HepG2 (cell line): ENCODE measurements around the gene CCDC201. TPM values are rescaled to one million over a fixed set of nuclear protein-coding genes. Genes with fewer than 3 reads are reported as not detected.

ENCODE experiments used
- CBX5 ChIP-seq: sonication (generic); formaldehyde crosslinking; IDR thresholded peaks from 2 replicates; pipeline ENCODE4 v1.4.0; 2020; ENCODE audit warnings: missing genetic modification reagents, borderline replicate concordance
- CHD4 ChIP-seq: fragments of 200-600 bp; sonication (generic); IDR thresholded peaks from 2 replicates; pipeline ENCODE4 v1.7.0; 2017; ENCODE audit warnings: mild to moderate bottlenecking, low read length, borderline replicate concordance
- FOXJ3 ChIP-seq: sonication (generic); formaldehyde crosslinking; IDR thresholded peaks from 2 replicates; pipeline ENCODE4 v1.4.0; 2020; ENCODE audit warnings: missing genetic modification reagents, mild to moderate bottlenecking, borderline replicate concordance
- GABPA ChIP-seq, 2 experiments: IDR thresholded peaks; 2 replicates each; pipeline ENCODE4 v1.6.1; 2011 to 2016; ENCODE audit warnings: low read depth in 2 of 2, low read length in 1 of 2, missing biosample characterization in 1 of 2, missing genetic modification characterization in 1 of 2
- GATAD1 ChIP-seq: IDR thresholded peaks from 2 replicates; pipeline ENCODE4 v1.6.1; 2016; ENCODE audit warnings: missing genetic modification reagents, missing compliant biosample characterization
- GATAD2A ChIP-seq: IDR thresholded peaks from 2 replicates; pipeline ENCODE4 v1.6.1; 2016
- HOXD1 ChIP-seq: sonication (generic); formaldehyde crosslinking; IDR thresholded peaks from 2 replicates; pipeline ENCODE4 v1.5.0; 2020; ENCODE audit warnings: missing genetic modification reagents
- KLF9 ChIP-seq: IDR thresholded peaks from 2 replicates; pipeline ENCODE4 v1.6.1; 2016; ENCODE audit warnings: low read depth
- MYC ChIP-seq: sonication (generic); formaldehyde crosslinking; IDR thresholded peaks from 2 replicates; pipeline ENCODE4 v1.9.0; 2021; ENCODE audit warnings: missing genetic modification reagents, borderline replicate concordance
- NPAS2 ChIP-seq: sonication (generic); formaldehyde crosslinking; IDR thresholded peaks from 2 replicates; pipeline ENCODE4 v1.8.0; 2022; ENCODE audit warnings: mild to moderate bottlenecking, missing genetic modification reagents, borderline replicate concordance
- ONECUT2 ChIP-seq: sonication (generic); formaldehyde crosslinking; IDR thresholded peaks from 2 replicates; pipeline ENCODE4 v1.4.0; 2020; ENCODE audit warnings: missing genetic modification reagents
- ZFP62 ChIP-seq: sonication (generic); formaldehyde crosslinking; IDR thresholded peaks from 2 replicates; pipeline ENCODE4 v1.4.0; 2020; ENCODE audit warnings: missing genetic modification reagents
- ZNF225 ChIP-seq: sonication (generic); formaldehyde crosslinking; IDR thresholded peaks from 2 replicates; pipeline ENCODE4 v1.4.0; 2020; ENCODE audit warnings: mild to moderate bottlenecking, missing genetic modification reagents
- ZNF607 ChIP-seq: sonication (generic); formaldehyde crosslinking; IDR thresholded peaks from 2 replicates; pipeline ENCODE4 v1.5.1; 2020; ENCODE audit warnings: missing genetic modification reagents, mild to moderate bottlenecking, borderline replicate concordance
- polyA plus RNA-seq, 8 experiments: library from polyadenylated mRNA; depleted of rRNA in 3 of 8; stranded (reverse) in 7 of 8; unstranded in 1 of 8; fragments of >200 nt; fragmentation: Illumina TruSeq in 4 of 8; extraction: Trizol in 4 of 8; gene quantifications; 2 replicates each; pipeline versions ENCODE4 v1.2.1 to v1.2.3, GENCODE V29; 2011 to 2016; ENCODE audit warnings: low read depth in 4 of 8, missing spikeins in 1 of 8, mixed read lengths in 1 of 8; ENCODE audit not compliant: insufficient read depth in 1 of 8
- total RNA-seq, 5 experiments: library from RNA; depleted of rRNA; stranded (reverse); fragments of >200 nt; fragmentation: Illumina TruSeq; extraction: Trizol; gene quantifications; 2 replicates each; pipeline ENCODE4 v1.2.3, GENCODE V29; 2016; ENCODE audit warnings: low read depth in 1 of 5
- TF ChIP-seq, protein P1 (sequence below): sonication (generic); formaldehyde crosslinking; IDR thresholded peaks from 2 replicates; pipeline ENCODE4 v1.4.0; 2020; ENCODE audit warnings: missing genetic modification reagents, borderline replicate concordance
- TF ChIP-seq, protein P2 (sequence below): sonication (generic); formaldehyde crosslinking; IDR thresholded peaks from 2 replicates; pipeline ENCODE4 v1.5.0; 2020; ENCODE audit warnings: mild to moderate bottlenecking, missing genetic modification reagents, borderline replicate concordance
- TF ChIP-seq, protein P3 (sequence below): sonication (generic); formaldehyde crosslinking; IDR thresholded peaks from 2 replicates; pipeline ENCODE4 v1.4.0; 2020; ENCODE audit warnings: mild to moderate bottlenecking, missing genetic modification reagents
- TF ChIP-seq, protein P4 (sequence below): sonication (generic); formaldehyde crosslinking; IDR thresholded peaks from 2 replicates; pipeline ENCODE4 v1.4.0; 2020; ENCODE audit warnings: missing genetic modification reagents, borderline replicate concordance
- TF ChIP-seq, protein P5 (sequence below): sonication (generic); IDR thresholded peaks from 2 replicates; pipeline ENCODE4 v1.6.1; 2016; ENCODE audit warnings: low read depth, borderline replicate concordance

The CCDC201 gene
- total and polyA plus RNA-seq, 2 of the 13 experiments (the other 11 are each of a cell fraction or from before 2014, with no cell fraction given): 0.92 TPM; not detected in 1

DNA sequence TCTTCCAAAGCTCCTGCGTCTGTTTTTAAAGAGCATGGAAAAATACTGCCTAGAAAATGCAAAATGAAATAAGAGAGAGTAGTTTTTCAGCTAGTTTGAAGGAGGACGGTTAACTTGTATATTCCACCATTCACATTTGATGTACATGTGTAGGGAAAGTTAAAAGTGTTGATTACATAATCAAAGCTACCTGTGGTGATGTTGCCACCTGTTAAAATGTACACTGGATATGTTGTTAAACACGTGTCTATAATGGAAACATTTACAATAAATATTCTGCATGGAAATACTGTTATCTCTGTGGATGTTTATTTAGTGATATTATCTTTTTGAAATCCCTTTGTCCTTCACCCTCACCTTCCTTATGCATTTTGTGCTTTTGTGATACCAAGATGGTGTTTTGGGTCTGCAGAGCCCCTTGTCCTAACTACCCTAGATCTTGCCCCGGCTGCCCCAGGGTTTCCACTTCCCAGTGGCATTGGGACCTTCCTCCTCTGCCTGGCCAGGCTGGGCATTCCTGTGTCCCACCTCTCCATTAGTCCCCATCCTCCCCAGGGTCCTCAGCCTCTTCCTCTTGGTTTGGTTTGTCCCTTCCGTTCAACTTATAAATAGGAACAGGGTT lies 20.6 kb upstream of the CCDC201 start (continued):
- TF ChIP-seq, protein P1, sequence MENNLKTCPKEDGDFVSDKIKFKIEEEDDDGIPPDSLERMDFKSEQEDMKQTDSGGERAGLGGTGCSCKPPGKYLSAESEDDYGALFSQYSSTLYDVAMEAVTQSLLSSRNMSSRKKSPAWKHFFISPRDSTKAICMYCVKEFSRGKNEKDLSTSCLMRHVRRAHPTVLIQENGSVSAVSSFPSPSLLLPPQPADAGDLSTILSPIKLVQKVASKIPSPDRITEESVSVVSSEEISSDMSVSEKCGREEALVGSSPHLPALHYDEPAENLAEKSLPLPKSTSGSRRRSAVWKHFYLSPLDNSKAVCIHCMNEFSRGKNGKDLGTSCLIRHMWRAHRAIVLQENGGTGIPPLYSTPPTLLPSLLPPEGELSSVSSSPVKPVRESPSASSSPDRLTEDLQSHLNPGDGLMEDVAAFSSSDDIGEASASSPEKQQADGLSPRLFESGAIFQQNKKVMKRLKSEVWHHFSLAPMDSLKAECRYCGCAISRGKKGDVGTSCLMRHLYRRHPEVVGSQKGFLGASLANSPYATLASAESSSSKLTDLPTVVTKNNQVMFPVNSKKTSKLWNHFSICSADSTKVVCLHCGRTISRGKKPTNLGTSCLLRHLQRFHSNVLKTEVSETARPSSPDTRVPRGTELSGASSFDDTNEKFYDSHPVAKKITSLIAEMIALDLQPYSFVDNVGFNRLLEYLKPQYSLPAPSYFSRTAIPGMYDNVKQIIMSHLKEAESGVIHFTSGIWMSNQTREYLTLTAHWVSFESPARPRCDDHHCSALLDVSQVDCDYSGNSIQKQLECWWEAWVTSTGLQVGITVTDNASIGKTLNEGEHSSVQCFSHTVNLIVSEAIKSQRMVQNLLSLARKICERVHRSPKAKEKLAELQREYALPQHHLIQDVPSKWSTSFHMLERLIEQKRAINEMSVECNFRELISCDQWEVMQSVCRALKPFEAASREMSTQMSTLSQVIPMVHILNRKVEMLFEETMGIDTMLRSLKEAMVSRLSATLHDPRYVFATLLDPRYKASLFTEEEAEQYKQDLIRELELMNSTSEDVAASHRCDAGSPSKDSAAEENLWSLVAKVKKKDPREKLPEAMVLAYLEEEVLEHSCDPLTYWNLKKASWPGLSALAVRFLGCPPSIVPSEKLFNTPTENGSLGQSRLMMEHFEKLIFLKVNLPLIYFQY (CRISPR knock-in tag): peak; percentile 79; the same call in 1 of the 2 replicates
- no peak; the same call in 1 of the 2 replicates for TF ChIP-seq HOXD1 (CRISPR knock-in tag)
- no peak for TF ChIP-seq GABPA (IDR thresholded peaks at IDR 0.05; ENCODE audit: low read depth, low read length)
- no peak for TF ChIP-seq GABPA (CRISPR knock-in tag; IDR thresholded peaks at IDR 0.05; ENCODE audit: low read depth)
- TF ChIP-seq, protein P2, sequence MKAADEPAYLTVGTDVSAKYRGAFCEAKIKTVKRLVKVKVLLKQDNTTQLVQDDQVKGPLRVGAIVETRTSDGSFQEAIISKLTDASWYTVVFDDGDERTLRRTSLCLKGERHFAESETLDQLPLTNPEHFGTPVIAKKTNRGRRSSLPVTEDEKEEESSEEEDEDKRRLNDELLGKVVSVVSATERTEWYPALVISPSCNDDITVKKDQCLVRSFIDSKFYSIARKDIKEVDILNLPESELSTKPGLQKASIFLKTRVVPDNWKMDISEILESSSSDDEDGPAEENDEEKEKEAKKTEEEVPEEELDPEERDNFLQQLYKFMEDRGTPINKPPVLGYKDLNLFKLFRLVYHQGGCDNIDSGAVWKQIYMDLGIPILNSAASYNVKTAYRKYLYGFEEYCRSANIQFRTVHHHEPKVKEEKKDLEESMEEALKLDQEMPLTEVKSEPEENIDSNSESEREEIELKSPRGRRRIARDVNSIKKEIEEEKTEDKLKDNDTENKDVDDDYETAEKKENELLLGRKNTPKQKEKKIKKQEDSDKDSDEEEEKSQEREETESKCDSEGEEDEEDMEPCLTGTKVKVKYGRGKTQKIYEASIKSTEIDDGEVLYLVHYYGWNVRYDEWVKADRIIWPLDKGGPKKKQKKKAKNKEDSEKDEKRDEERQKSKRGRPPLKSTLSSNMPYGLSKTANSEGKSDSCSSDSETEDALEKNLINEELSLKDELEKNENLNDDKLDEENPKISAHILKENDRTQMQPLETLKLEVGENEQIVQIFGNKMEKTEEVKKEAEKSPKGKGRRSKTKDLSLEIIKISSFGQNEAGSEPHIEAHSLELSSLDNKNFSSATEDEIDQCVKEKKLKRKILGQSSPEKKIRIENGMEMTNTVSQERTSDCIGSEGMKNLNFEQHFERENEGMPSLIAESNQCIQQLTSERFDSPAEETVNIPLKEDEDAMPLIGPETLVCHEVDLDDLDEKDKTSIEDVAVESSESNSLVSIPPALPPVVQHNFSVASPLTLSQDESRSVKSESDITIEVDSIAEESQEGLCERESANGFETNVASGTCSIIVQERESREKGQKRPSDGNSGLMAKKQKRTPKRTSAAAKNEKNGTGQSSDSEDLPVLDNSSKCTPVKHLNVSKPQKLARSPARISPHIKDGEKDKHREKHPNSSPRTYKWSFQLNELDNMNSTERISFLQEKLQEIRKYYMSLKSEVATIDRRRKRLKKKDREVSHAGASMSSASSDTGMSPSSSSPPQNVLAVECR (CRISPR knock-in tag): no peak
- TF ChIP-seq CBX5 (CRISPR knock-in tag): 0 out of 2 replicates have a peak, but pooled peaks have one; percentile 12
- 0 out of 2 replicates have a peak, but pooled peaks have one; percentile 15 for TF ChIP-seq GATAD1 (CRISPR knock-in tag)
- TF ChIP-seq ZNF607: no peak; the same call in 1 of the 2 replicates
- TF ChIP-seq ZNF225 (CRISPR knock-in tag): no peak
- TF ChIP-seq MYC (CRISPR knock-in tag): no peak; the same call in 1 of the 2 replicates
- no peak for TF ChIP-seq ONECUT2
- peak; percentile 26; the same call in 1 of the 2 replicates for TF ChIP-seq ZFP62
- TF ChIP-seq KLF9 (CRISPR knock-in tag): peak; percentile 77; the same call in 1 of the 2 replicates
- TF ChIP-seq, protein P3, sequence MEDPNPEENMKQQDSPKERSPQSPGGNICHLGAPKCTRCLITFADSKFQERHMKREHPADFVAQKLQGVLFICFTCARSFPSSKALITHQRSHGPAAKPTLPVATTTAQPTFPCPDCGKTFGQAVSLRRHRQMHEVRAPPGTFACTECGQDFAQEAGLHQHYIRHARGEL (CRISPR knock-in tag): no peak
- TF ChIP-seq GATAD2A (CRISPR knock-in tag): peak; percentile 32; the same call in 1 of the 2 replicates
- TF ChIP-seq CHD4: no peak
- TF ChIP-seq, protein P4, sequence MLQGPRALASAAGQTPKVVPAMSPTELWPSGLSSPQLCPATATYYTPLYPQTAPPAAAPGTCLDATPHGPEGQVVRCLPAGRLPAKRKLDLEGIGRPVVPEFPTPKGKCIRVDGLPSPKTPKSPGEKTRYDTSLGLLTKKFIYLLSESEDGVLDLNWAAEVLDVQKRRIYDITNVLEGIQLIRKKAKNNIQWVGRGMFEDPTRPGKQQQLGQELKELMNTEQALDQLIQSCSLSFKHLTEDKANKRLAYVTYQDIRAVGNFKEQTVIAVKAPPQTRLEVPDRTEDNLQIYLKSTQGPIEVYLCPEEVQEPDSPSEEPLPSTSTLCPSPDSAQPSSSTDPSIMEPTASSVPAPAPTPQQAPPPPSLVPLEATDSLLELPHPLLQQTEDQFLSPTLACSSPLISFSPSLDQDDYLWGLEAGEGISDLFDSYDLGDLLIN: peak; percentile 62
- TF ChIP-seq FOXJ3 (CRISPR knock-in tag): no peak
- peak; percentile 11; the same call in 1 of the 2 replicates for TF ChIP-seq NPAS2 (CRISPR knock-in tag)
- TF ChIP-seq, protein P5, sequence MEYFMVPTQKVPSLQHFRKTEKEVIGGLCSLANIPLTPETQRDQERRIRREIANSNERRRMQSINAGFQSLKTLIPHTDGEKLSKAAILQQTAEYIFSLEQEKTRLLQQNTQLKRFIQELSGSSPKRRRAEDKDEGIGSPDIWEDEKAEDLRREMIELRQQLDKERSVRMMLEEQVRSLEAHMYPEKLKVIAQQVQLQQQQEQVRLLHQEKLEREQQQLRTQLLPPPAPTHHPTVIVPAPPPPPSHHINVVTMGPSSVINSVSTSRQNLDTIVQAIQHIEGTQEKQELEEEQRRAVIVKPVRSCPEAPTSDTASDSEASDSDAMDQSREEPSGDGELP: peak; percentile 62; the same call in 1 of the 2 replicates
